ENCODE measurements around the gene IFT122. TPM values are rescaled to one million over a fixed set of nuclear protein-coding genes. Genes with fewer than 3 reads are reported as not detected.

Gene IFT122
- total RNA-seq, 2 experiments from 2014 or later = 22.7 to 26.7 TPM

GRCh38 chr3:129462361-129462968 is 22.4 kb downstream of the IFT122 start:
- ChIA-PET CTCF (no interaction called here), POLR2A (no interaction called here)
- Mint-ChIP-seq H3K27ac (no peak overlapping the region), H3K27me3 (no peaks in the 10 kb centered on the region), H3K4me1 (ENCODE audit: low read depth) (no peaks in the 10 kb centered on the region), H3K9me3 (no peaks in the 10 kb centered on the region), H3K4me3 (no peak overlapping the region), H3K36me3 (ENCODE audit: low read depth) (peaks cover 37% of the 10 kb centered on the region)
- Histone ChIP-seq H3K4me1 (ENCODE audit: insufficient read depth, low read length) (no peaks in the 10 kb centered on the region), H3K36me3 (ENCODE audit: insufficient read depth, low read length) (peaks cover 7% of the 10 kb centered on the region), H3K27ac (ENCODE audit: low read depth in 1 of 2, low read length in 2 of 2) (no peak overlapping the region), H3K27me3 (ENCODE audit: control insufficient read depth in 1 of 2, insufficient read depth in 2 of 2, low read length in 2 of 2) (no peaks in the 10 kb centered on the region), H3K9me3 (ENCODE audit: control insufficient read depth in 1 of 2, insufficient read depth in 1 of 2, low read length in 2 of 2) (peaks cover 0 to 3% of the 10 kb centered on the region in 2 experiments), H3K4me3 (ENCODE audit: low read length) (no peak overlapping the region)
- TF ChIP-seq CTCF (IDR thresholded peaks at IDR 0.05) = no peak
- intact Hi-C loops (cut with DNase I, micrococcal nuclease) = no loop called here
- ATAC-seq (ENCODE audit: poor library complexity) (no peak), DNase-seq (no peak)

- intact Hi-C loops (cut with DNase I, micrococcal nuclease) = no loop called here
- H3K4me3 Mint-ChIP-seq = no peak overlapping the region
- no peaks in the 10 kb centered on the region for H3K27me3 ChIP-seq (ENCODE audit: control insufficient read depth in 1 of 2, insufficient read depth in 2 of 2, low read length in 2 of 2)
- H3K4me1 Mint-ChIP-seq (ENCODE audit: low read depth) = no peaks in the 10 kb centered on the region
- TF ChIP-seq CTCF (IDR thresholded peaks at IDR 0.05) = no peak
- no peaks in the 10 kb centered on the region for H3K27me3 Mint-ChIP-seq
- ATAC-seq (ENCODE audit: poor library complexity) (no peak), DNase-seq (no peak)
- H3K4me1 ChIP-seq (ENCODE audit: insufficient read depth, low read length) = no peaks in the 10 kb centered on the region
- H3K27ac Mint-ChIP-seq = no peak overlapping the region
- peaks cover 7% of the 10 kb centered on the region for H3K36me3 ChIP-seq (ENCODE audit: insufficient read depth, low read length)
- ChIA-PET POLR2A (no interaction called here), CTCF (no interaction called here)
- no peaks in the 10 kb centered on the region for H3K9me3 Mint-ChIP-seq
- H3K4me3 ChIP-seq (ENCODE audit: low read length) = no peak overlapping the region
- peaks cover 0 to 3% of the 10 kb centered on the region in 2 experiments for H3K9me3 ChIP-seq (ENCODE audit: control insufficient read depth in 1 of 2, insufficient read depth in 1 of 2, low read length in 2 of 2)
- H3K36me3 Mint-ChIP-seq (ENCODE audit: low read depth) = peaks cover 36% of the 10 kb centered on the region
- H3K27ac ChIP-seq (ENCODE audit: low read depth in 1 of 2, low read length in 2 of 2) = no peak overlapping the region
Observed at GRCh38 chr3:129463094-129463493, 23.1 kb downstream of the IFT122 start.

- ChIA-PET POLR2A (no interaction called here), CTCF (no interaction called here)
- H3K9me3 Mint-ChIP-seq = no peaks in the 10 kb centered on the region
- TF ChIP-seq CTCF (IDR thresholded peaks at IDR 0.05) = no peak
- peaks cover under 1% of the 10 kb centered on the region for H3K4me1 Mint-ChIP-seq (ENCODE audit: low read depth)
- H3K27ac ChIP-seq (ENCODE audit: low read depth in 1 of 2, low read length in 2 of 2) = no peak overlapping the region
- peaks cover 7% of the 10 kb centered on the region for H3K36me3 ChIP-seq (ENCODE audit: insufficient read depth, low read length)
- H3K36me3 Mint-ChIP-seq (ENCODE audit: low read depth) = peaks cover 30% of the 10 kb centered on the region
- intact Hi-C loops (cut with DNase I, micrococcal nuclease) = no loop called here
- no peaks in the 10 kb centered on the region for H3K4me1 ChIP-seq (ENCODE audit: insufficient read depth, low read length)
- no peak for ATAC-seq (ENCODE audit: poor library complexity)
- no peak overlapping the region for H3K4me3 ChIP-seq (ENCODE audit: low read length)
- no peak overlapping the region for H3K27ac Mint-ChIP-seq
- H3K27me3 ChIP-seq (ENCODE audit: control insufficient read depth in 1 of 2, insufficient read depth in 2 of 2, low read length in 2 of 2) = no peaks in the 10 kb centered on the region
- no peak for DNase-seq
- no peak overlapping the region for H3K4me3 Mint-ChIP-seq
- no peaks in the 10 kb centered on the region for H3K27me3 Mint-ChIP-seq
- peaks cover 0 to 3% of the 10 kb centered on the region in 2 experiments for H3K9me3 ChIP-seq (ENCODE audit: control insufficient read depth in 1 of 2, insufficient read depth in 1 of 2, low read length in 2 of 2)
Observed at GRCh38 chr3:129463716-129464115, 23.7 kb downstream of the IFT122 start.
